Measurements from ENCODE around the gene TBL1XR1. TPM values are rescaled to one million over a fixed set of nuclear protein-coding genes. Genes with fewer than 3 reads are reported as not detected.

The TBL1XR1 gene
- total and polyA plus RNA-seq, 2 of the 13 experiments (the other 11 are each of a cell fraction or from before 2014, with no cell fraction given), result 57.7 to 62.5 TPM

GRCh38 chr3:177098551-177098950, 98.7 kb downstream of the TBL1XR1 start:
- H3K27ac ChIP-seq (ENCODE audit: extremely low read length, insufficient read depth, low read length), result no peak overlapping the region
- DNase-seq (ENCODE audit: low spot score) (no peak), FAIRE-seq (no peak), ATAC-seq (no peak)
- peaks cover 11% of the 10 kb centered on the region for H3K4me1 ChIP-seq (ENCODE audit: insufficient read depth, low read length)
- TF ChIP-seq ZNF121 (CRISPR knock-in tag; IDR thresholded peaks at IDR 0.05) (no peak), ZNF251 (CRISPR knock-in tag; IDR thresholded peaks at IDR 0.05) (no peak), AGO2 (optimal IDR thresholded peaks at IDR 0.05; ENCODE audit: low read depth, low read length) (no peak), DMTF1 (CRISPR knock-in tag; IDR thresholded peaks at IDR 0.05) (no peak), MXD4 (CRISPR knock-in tag; IDR thresholded peaks at IDR 0.05) (no peak)
- no peak overlapping the region for H2AFZ ChIP-seq (ENCODE audit: low read length)
- H3K36me3 ChIP-seq (replicated peaks in 1 of 2; ENCODE audit: control insufficient read depth in 1 of 2, insufficient read depth in 2 of 2, low read length in 2 of 2), result no peaks in the 10 kb centered on the region; a peak in 1 of 5 replicates
- ChIA-PET CTCF (ENCODE audit: low intra/inter-chr PET ratio, low total read pairs) (no interaction called here), POLR2A (no interaction called here)
- no peak overlapping the region for H3K4me2 ChIP-seq (ENCODE audit: low read depth, low read length)
- no TSS peak for BruUV-seq (replicated peaks)
- peaks cover 9% of the 10 kb centered on the region; the same call in 1 of the 2 replicates for H3K9me3 ChIP-seq (ENCODE audit: low read length)
- intact Hi-C loops (cut with micrococcal nuclease; ENCODE audit: unreplicated experiment) (no loop called here), in situ Hi-C loops (cut with HindIII; ENCODE audit: extremely low pct_ligation_motif_present, low pct_unique_long_range_greater_than_20kb) (no loop called here)
- no peaks in the 10 kb centered on the region for H3K27me3 ChIP-seq (ENCODE audit: control insufficient read depth in 1 of 2, insufficient read depth in 2 of 2, low read length in 2 of 2)
- H4K20me1 ChIP-seq (ENCODE audit: insufficient read depth, low read length), result peaks cover 48% of the 10 kb centered on the region
- 84% methylated on average over 2 of the region's 2 CpGs for WGBS (ENCODE audit: low lambda C conversion rate)
- H3K9ac ChIP-seq (ENCODE audit: insufficient read depth, low read depth, low read length), result no peak overlapping the region
- peaks cover 91% of the 10 kb centered on the region for H3K79me2 ChIP-seq (ENCODE audit: insufficient read depth, low read length)
- H3K4me3 ChIP-seq (replicated peaks in 1 of 3; ENCODE audit: insufficient read depth in 1 of 3, low read depth in 2 of 3, low read length in 3 of 3), result no peak overlapping the region

GRCh38 chr3:177096615-177097014, 100.7 kb downstream of the TBL1XR1 start:
- FAIRE-seq (no peak), DNase-seq (ENCODE audit: low spot score) (no peak), ATAC-seq (no peak)
- Histone ChIP-seq H3K9me3 (ENCODE audit: low read length) (peaks cover 20% of the 10 kb centered on the region; the same call in 1 of the 2 replicates), H2AFZ (ENCODE audit: low read length) (no peak overlapping the region), H3K4me2 (ENCODE audit: low read depth, low read length) (no peak overlapping the region), H3K9ac (ENCODE audit: insufficient read depth, low read depth, low read length) (no peak overlapping the region), H3K4me3 (replicated peaks in 1 of 3; ENCODE audit: insufficient read depth in 1 of 3, low read depth in 2 of 3, low read length in 3 of 3) (no peak overlapping the region), H3K4me1 (ENCODE audit: insufficient read depth, low read length) (peaks cover 11% of the 10 kb centered on the region), H3K79me2 (ENCODE audit: insufficient read depth, low read length) (peaks cover 91% of the 10 kb centered on the region), H3K27ac (ENCODE audit: extremely low read length, insufficient read depth, low read length) (peak overlapping the region; percentile 1), H4K20me1 (ENCODE audit: insufficient read depth, low read length) (peaks cover 48% of the 10 kb centered on the region), H3K27me3 (ENCODE audit: control insufficient read depth in 1 of 2, insufficient read depth in 2 of 2, low read length in 2 of 2) (no peaks in the 10 kb centered on the region), H3K36me3 (replicated peaks in 1 of 2; ENCODE audit: control insufficient read depth in 1 of 2, insufficient read depth in 2 of 2, low read length in 2 of 2) (no peaks in the 10 kb centered on the region; a peak in 1 of 5 replicates)
- in situ Hi-C loops (cut with HindIII; ENCODE audit: extremely low pct_ligation_motif_present, low pct_unique_long_range_greater_than_20kb), result no loop called here
- intact Hi-C loops (cut with micrococcal nuclease; ENCODE audit: unreplicated experiment), result no loop called here
- ChIA-PET POLR2A (no interaction called here), CTCF (ENCODE audit: low intra/inter-chr PET ratio, low total read pairs) (no interaction called here)
- 77% methylated on average over 1 of the region's 1 CpG for WGBS (ENCODE audit: low lambda C conversion rate)
- TSS peak; percentile 22 for BruUV-seq (replicated peaks)
- TF ChIP-seq POLR2G (IDR thresholded peaks at IDR 0.05; ENCODE audit: low read depth, low read length) (no peak), RBM22 (optimal IDR thresholded peaks at IDR 0.05; ENCODE audit: low read length) (peak; percentile 56), ZNF646 (CRISPR knock-in tag; IDR thresholded peaks at IDR 0.05) (no peak), ZNF12 (CRISPR knock-in tag; IDR thresholded peaks at IDR 0.05) (no peak), ATF7-NPFF (CRISPR knock-in tag; IDR thresholded peaks at IDR 0.05; ENCODE audit: low read depth) (no peak)
